Erythroblast (primary cell): ENCODE results near the gene CD33.
"Not testable (repeated sequence)": the region's sequence is repeated elsewhere in the genome, so short reads cannot be mapped to it uniquely, and the experiment has no call there.

Experiments
- DNase-seq, 2 experiments: peaks; one replicate each; lab custom pipeline; 2025; lab: John Stamatoyannopoulos, UW
- GATA1 ChIP-seq: IDR thresholded peaks from 2 replicates; pipeline ENCODE4 v1.6.1; 2011; ENCODE audit warnings: low read depth, mild to moderate bottlenecking, control low read depth, low read length, moderate library complexity
- POLR2A ChIP-seq: IDR thresholded peaks from 2 replicates; pipeline ENCODE4 v1.6.1; 2011; ENCODE audit warnings: mild to moderate bottlenecking, low read length

The CD33 gene

GRCh38 chr19:51196181-51196580, 28.7 kb upstream of the CD33 start:
- TF ChIP-seq POLR2A (no peak), GATA1 (no peak)
- no peak for DNase-seq

GRCh38 chr19:51198641-51199040, 26.2 kb upstream of the CD33 start:
- TF ChIP-seq GATA1 (no peak), POLR2A (no peak)
- DNase-seq = no peak

- no peak for DNase-seq
Observed at GRCh38 chr19:51200071-51200666, 24.7 kb upstream of the CD33 start.

GRCh38 chr19:51201712-51202111, 23.2 kb upstream of the CD33 start:
- DNase-seq = no peak
- TF ChIP-seq GATA1 = no peak

More at GRCh38 chr19:51200071-51200666, 24.7 kb upstream of the CD33 start:
- TF ChIP-seq GATA1 (no peak), POLR2A (no peak)

- no peak for TF ChIP-seq POLR2A
- no peak for TF ChIP-seq GATA1
- no peak for DNase-seq
Observed at GRCh38 chr19:51203916-51204315, 21.0 kb upstream of the CD33 start.

GRCh38 chr19:51204321-51204720, 20.6 kb upstream of the CD33 start:
- no peak for DNase-seq
- TF ChIP-seq POLR2A (no peak), GATA1 (no peak)

- TF ChIP-seq POLR2A = no peak
- TF ChIP-seq GATA1 = no peak
Observed at GRCh38 chr19:51207747-51208146, 17.1 kb upstream of the CD33 start.

GRCh38 chr19:51210191-51210784, 14.6 kb upstream of the CD33 start:
- TF ChIP-seq POLR2A = no peak
- no peak for TF ChIP-seq GATA1
- no peak for DNase-seq

More at GRCh38 chr19:51207747-51208146, 17.1 kb upstream of the CD33 start:
- DNase-seq = no peak

GRCh38 chr19:51210874-51211361, 14.0 kb upstream of the CD33 start:
- DNase-seq = not testable (repeated sequence)

- TF ChIP-seq GATA1 (no peak), POLR2A (no peak)
- DNase-seq = no peak
Observed at GRCh38 chr19:51211833-51212232, 13.0 kb upstream of the CD33 start.

- no peak for TF ChIP-seq GATA1
- TF ChIP-seq POLR2A = no peak
- DNase-seq = no peak
Observed at GRCh38 chr19:51219307-51219706, 5.6 kb upstream of the CD33 start.

GRCh38 chr19:51219971-51220370, 4.9 kb upstream of the CD33 start:
- no peak for DNase-seq
- TF ChIP-seq GATA1 (no peak), POLR2A (no peak)

GRCh38 chr19:51220996-51221395, 3.9 kb upstream of the CD33 start:
- TF ChIP-seq POLR2A (no peak), GATA1 (no peak)
- DNase-seq = no peak

GRCh38 chr19:51224163-51224641, 678 bp upstream of the CD33 start:
- peak in 1 of 2 experiments; percentile 19 for DNase-seq
- TF ChIP-seq POLR2A = no peak
- TF ChIP-seq GATA1 = no peak

GRCh38 chr19:51226067-51226466, 1.2 kb downstream of the CD33 start:
- no peak for DNase-seq
- no peak for TF ChIP-seq GATA1
- no peak for TF ChIP-seq POLR2A

- no peak for TF ChIP-seq GATA1
- TF ChIP-seq POLR2A = no peak
- DNase-seq = no peak
Observed at GRCh38 chr19:51227326-51227725, 2.4 kb downstream of the CD33 start.

GRCh38 chr19:51227966-51228365, 3.1 kb downstream of the CD33 start:
- DNase-seq = no peak
- no peak for TF ChIP-seq GATA1
- no peak for TF ChIP-seq POLR2A
